GM12864 (cell line): Measurements from ENCODE around the gene SLC9C2.

Source experiments
- DNase-seq: peaks from one replicate; pipeline ENCODE4 v3.0.0-alpha.2; 2011; ENCODE audit warnings: low read depth
- H3K4me3 ChIP-seq: 2 replicates; pipeline ENCODE4 v1.5.1; 2011; ENCODE audit warnings: mild to moderate bottlenecking, low read depth, low read length, control low read depth
- CTCF ChIP-seq: IDR thresholded peaks from 2 replicates; pipeline ENCODE4 v1.5.1; 2011; ENCODE audit warnings: low read depth, mild to moderate bottlenecking, moderate library complexity, low read length, control low read depth, inconsistent platforms; ENCODE audit errors: missing control alignments

The SLC9C2 gene

GRCh38 chr1:173555651-173556305, 47.1 kb downstream of the SLC9C2 start:
- no peak for TF ChIP-seq CTCF
- no peak overlapping the region for H3K4me3 ChIP-seq
- no peak for DNase-seq

- H3K4me3 ChIP-seq, result no peak overlapping the region
- TF ChIP-seq CTCF, result no peak
- no peak for DNase-seq
These were observed 48.2 kb downstream of the SLC9C2 start for GRCh38 chr1:173554541-173555250.

- TF ChIP-seq CTCF, result no peak
These were observed 48.8 kb downstream of the SLC9C2 start for GRCh38 chr1:173554089-173554488.

GRCh38 chr1:173553312-173553711, 49.6 kb downstream of the SLC9C2 start:
- H3K4me3 ChIP-seq, result no peak overlapping the region
- no peak for DNase-seq
- TF ChIP-seq CTCF, result no peak

More at GRCh38 chr1:173554089-173554488, 48.8 kb downstream of the SLC9C2 start:
- no peak overlapping the region for H3K4me3 ChIP-seq
- no peak for DNase-seq

- H3K4me3 ChIP-seq, result no peak overlapping the region
- no peak for TF ChIP-seq CTCF
- DNase-seq, result no peak
These were observed 51.2 kb downstream of the SLC9C2 start for GRCh38 chr1:173551699-173552098.

- no peak for DNase-seq
- no peak overlapping the region for H3K4me3 ChIP-seq
- no peak for TF ChIP-seq CTCF
These were observed 53.1 kb downstream of the SLC9C2 start for GRCh38 chr1:173549813-173550212.
